ENCODE measurements around the gene MED19.
"Not testable (repeated sequence)": the region's sequence is repeated elsewhere in the genome, so short reads cannot be mapped to it uniquely, and the experiment has no call there.

Gene MED19, protein sequence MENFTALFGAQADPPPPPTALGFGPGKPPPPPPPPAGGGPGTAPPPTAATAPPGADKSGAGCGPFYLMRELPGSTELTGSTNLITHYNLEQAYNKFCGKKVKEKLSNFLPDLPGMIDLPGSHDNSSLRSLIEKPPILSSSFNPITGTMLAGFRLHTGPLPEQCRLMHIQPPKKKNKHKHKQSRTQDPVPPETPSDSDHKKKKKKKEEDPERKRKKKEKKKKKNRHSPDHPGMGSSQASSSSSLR

DNA sequence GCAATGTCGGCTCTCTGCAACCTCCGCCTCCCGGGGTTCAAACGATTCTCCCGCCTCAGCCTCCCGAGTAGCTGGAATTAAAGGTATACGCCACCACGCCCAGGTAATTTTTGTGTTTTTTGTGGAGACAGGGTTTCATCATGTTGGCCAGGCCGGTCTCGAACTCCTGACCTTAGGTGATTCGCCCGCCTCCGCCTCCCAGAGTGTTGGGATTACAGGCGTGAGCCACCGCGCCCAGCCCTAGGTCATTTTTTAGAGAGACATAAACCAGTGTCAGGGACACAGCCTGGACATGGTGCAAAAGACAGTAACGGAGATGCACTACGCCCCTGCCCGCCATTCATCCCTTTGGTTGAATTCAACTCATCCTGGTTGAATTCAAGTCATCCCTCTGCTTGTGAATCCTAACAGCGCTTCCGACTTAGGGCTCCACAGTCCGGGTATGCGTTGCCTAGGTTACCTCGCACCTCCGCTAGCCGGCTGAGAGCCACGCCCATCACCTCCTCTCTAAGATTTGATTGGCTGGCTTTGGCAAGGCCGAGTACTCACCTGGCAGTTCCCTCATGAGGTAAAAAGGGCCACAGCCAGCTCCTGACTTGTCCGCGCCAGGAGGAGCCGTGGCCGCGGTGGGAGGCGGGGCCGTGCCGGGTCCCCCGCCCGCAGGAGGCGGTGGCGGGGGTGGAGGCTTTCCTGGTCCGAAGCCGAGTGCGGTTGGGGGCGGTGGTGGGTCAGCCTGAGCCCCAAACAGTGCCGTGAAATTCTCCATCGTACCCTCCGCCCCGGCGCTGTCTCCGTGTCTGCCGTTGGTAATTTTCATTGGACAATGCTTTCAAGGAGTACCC lies at the start of gene MED19:
Gene MED19 (minus strand): TSS at position 802 of the 842 bp plus-strand sequence. CDS start 36 bp downstream, at position 766.
- DNase-seq (ENCODE audit: low read depth), result peak; percentile 49

DNA sequence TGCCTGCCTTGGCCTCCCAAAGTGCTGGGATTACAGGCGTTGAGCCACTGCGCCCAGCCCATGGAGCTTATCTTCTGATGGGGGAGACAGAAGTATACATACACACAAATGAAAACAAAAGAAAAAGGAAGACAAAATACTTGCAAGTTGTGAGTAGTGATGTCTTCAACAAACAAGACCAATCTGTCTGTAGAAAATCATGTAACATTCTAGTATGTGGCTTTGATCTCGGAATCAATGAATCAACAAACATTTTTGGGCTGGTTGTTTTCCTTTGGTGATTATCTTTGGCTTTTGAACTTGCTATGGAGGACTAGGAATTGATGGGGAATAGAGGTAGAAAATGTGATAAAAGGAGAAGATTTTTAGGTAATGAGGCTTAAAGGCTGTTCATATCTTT lies 46.2 kb upstream of the MED19 start:
- no peak for DNase-seq (ENCODE audit: low read depth)

- DNase-seq (ENCODE audit: low read depth), result no peak
Measured at GRCh38 chr11:57752954-57753353, 40.9 kb upstream of the MED19 start.

DNA sequence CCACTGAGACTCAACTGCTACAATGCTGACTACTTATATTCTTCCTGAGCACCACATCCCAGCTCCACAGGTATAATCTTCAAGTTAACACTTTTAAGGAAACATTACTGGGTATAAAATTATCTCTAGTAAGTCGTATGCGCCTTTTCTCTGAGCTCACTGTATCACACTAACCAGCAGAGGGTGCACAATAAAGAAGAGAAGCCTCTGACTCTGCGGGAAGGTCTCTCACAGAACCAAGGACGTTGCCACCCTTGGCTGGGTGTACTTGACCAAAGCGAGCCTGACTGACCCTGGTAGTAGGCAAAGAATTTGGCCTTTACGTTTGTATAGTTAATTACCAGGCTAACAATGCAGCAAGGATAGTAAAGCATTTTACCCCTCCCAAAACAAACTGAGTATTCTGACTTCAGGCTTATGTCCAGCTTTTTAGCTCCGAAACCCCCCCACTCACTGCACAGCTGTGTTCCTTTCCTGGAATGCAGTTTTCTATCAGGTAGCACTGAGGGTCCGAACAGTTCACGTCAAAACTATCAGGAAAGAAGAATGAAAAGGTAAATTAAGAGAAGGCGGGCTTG lies 39.8 kb upstream of the MED19 start, which contains the start of gene BTBD18:
Gene BTBD18 (minus strand): TSS at position 144 of the 578 bp plus-strand sequence. CDS start 631 bp downstream, outside the sequence.
- no peak for DNase-seq (ENCODE audit: low read depth)

DNA sequence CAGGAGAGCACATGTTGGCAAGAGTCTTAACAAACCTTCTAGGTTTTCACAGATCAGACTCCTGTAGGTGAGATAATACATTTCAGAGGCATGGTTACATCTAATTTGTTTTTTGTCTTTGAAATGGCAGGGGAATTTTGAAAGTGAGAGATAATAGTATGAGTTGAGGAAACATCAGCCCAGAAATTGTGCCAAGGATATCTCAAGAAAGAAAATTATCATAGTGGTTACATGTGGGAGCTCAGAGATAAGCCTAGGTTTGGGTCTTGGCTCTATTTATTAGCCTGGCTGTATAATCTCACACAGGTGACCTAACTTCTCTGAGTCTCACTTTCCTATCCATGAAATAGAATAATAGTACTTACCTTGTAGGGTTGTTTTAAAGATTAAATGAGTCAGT lies 39.2 kb upstream of the MED19 start:
- no peak for DNase-seq (ENCODE audit: low read depth)

GRCh38 chr11:57746920-57747319 lies 34.9 kb upstream of the MED19 start:
- no peak for DNase-seq (ENCODE audit: low read depth)

DNA sequence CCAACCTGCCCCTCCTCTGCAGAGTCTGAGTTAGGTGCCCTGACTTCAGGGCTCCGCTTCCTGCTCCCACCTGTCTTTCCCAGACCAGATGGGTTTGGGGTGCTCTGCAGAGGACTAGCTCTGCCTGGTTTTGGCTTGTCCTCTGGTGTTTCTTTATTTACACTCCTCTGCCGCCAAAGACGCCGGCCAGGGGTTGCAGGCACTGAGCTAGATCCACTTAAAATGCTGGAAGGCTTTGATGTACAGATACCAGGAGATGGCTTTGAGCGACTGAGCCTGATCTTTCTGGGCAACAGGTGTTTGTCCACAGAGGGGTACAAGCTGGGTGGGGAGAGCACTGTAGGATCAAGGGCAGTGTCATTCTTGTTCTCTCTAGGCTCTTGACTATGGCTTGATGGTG lies 33.2 kb upstream of the MED19 start:
- no peak for DNase-seq (ENCODE audit: low read depth)

GRCh38 chr11:57744357-57744756 lies 32.3 kb upstream of the MED19 start:
- no peak for DNase-seq (ENCODE audit: low read depth)

GRCh38 chr11:57742087-57742452 lies 30.1 kb upstream of the MED19 start:
- no peak for DNase-seq (ENCODE audit: low read depth)

DNA sequence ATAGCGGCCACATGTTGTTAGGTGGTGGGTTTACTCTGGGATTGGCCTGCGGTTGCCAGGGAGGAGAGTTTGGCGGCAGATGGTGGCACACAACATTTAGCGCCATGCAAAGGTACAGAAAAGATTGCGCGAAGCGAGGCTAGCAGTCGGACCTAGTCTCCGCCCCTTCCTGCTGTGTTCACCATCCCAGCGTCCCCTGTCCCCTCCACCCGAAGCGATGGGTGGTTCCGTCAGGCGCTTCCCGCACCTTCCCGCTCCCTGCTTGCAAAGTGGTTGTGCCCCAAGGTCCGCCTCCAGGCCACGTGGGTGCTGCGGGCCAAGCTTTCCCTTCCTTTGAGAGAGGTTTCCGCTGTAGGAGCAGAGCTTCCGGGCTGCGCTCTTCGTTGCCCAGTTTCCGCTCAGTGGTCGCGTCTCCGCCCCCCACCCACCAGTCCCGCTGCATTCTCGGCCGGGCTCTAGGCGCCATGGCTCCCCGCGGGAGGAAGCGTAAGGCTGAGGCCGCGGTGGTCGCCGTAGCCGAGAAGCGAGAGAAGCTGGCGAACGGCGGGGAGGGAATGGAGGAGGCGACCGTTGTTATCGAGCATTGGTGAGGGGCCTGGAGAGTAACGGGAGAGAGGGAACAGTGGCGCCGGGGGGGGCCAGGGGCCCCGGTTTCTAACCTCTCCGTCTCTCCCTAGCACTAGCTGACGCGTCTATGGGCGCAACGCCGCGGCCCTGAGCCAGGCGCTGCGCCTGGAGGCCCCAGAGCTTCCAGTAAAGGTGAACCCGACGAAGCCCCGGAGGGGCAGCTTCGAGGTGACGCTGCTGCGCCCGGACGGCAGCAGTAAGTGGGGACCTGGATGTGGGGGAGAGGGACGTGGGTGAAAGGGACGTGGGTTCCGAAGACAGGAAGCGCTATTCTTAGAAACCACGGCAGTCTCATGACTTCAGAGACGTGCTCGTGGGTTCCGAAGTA lies 29.4 kb upstream of the MED19 start, which contains the start of gene SELENOH:
Gene SELENOH (plus strand): TSS at position 360 of the 955 bp plus-strand sequence. CDS start 105 bp downstream, at position 465.
- peak; percentile 78 for DNase-seq (ENCODE audit: low read depth)

GRCh38 chr11:57735619-57736298 lies 23.7 kb upstream of the MED19 start:
- no peak for DNase-seq (ENCODE audit: low read depth)

GRCh38 chr11:57732661-57733060 lies 20.6 kb upstream of the MED19 start:
- DNase-seq (ENCODE audit: low read depth), result no peak

GRCh38 chr11:57729479-57729878 lies 17.5 kb upstream of the MED19 start:
- DNase-seq (ENCODE audit: low read depth), result no peak

DNA sequence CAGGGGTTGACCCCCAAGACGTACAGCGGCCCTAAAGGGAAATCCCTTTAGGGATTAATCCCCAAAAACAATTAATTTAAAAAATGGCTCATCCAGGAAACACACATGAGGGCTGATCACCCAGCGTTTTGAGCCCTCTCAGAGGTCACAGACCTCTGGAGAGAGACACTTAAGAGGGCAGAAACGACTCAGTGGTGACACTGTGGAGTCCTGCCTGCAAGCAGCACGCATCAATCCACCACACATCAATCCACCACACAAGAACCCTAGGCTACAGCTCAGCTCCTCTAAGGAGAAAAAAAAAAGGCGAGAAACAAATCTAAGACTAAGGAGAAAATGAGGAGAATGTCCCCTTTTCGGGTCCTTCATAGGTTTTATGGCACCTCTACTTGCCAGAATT lies 16.8 kb upstream of the MED19 start:
- DNase-seq (ENCODE audit: low read depth), result no peak

DNA sequence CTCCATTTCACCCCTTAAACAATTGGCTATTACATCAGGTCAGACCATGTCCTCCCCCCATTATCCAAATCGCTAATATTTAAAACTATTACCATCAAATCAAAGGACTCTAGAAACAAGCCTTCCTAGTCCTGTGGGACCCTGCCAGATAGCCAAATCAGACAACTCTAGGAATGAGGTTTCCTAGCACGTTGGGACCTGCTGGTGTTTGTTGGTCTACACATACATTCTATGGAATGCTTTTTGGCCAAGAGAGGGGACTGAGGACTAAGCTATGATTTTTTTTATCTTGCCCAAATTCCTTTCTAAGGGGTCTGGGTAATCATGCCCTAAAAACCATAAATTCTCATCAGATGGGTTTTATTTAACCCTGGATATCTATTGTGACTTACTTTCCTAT lies 15.2 kb upstream of the MED19 start:
- DNase-seq (ENCODE audit: low read depth), result no peak

DNA sequence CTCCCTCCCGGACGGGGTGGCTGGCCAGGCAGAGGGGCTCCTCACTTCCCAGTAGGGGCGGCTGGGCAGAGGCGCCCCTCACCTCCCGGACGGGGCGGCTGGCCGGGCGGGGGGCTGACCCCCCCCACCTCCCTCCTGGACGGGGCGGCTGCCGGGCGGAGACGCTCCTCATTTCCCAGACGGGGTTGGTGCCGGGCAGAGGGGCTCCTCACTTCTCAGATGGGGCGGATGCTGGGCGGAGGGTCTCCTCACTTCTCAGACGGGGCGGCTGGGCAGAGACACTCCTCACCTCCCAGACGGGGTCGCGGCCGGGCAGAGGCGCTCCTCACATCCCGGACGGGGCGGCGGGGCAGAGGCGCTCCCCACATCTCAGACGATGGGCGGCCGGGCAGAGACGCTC lies 4.7 kb upstream of the MED19 start:
- DNase-seq (ENCODE audit: low read depth), result not testable (repeated sequence)

GRCh38 chr11:57713835-57714234 lies 1.8 kb upstream of the MED19 start:
- DNase-seq (ENCODE audit: low read depth), result no peak

GRCh38 chr11:57712256-57713150 lies 488 bp upstream of the MED19 start, which contains the start of gene TMX2:
TMX2 (plus strand) TSS chr11:57712593; CDS start chr11:57712619, 26 bp downstream.
- peak; percentile 82 for DNase-seq (ENCODE audit: low read depth)

DNA sequence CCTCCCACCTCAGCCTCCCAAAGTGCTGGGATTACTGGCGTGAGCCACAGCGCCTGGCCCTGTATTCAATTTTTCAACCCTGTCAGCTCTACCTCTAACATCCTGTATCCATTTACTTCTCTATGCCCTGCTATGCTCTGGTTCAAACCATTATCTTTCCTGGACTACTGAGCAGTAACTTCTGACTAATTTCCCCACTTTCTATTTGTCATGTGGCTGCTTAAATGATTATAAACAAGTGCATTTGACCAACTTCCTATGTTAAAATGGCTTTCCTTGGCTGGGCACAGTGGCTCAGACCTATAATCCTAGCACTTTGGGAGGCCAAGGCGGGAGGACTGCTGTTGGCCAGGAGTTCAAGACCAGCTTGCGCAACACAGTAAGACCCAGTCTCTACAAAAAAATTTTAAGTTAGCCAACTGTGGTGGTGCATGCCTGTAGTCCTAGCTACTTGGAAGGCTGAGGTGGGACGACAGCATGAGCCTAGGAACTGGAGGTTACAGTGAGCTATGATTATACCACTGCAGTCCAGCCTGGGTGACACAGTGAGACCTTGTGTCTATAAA lies 2.1 kb downstream of the MED19 start:
- no peak for DNase-seq (ENCODE audit: low read depth)

- not testable (repeated sequence) for DNase-seq (ENCODE audit: low read depth)
Measured at GRCh38 chr11:57705432-57705831, 6.6 kb downstream of the MED19 start.

All from stimulated activated CD8-positive, alpha-beta memory T cell treated with anti-CD3 and anti-CD28 coated beads, Interleukin-12 subunit alpha, Interleukin-12 subunit beta, amount 100 ng/mL, for 1 hour (primary cell).